ENCODE measurements around the gene CLDN24.
A peak's percentile ranks its signal among the peaks of the same experiment; 100 is the strongest.
"Not testable (repeated sequence)": the region's sequence is repeated elsewhere in the genome, so short reads cannot be mapped to it uniquely, and the experiment has no call there.

CLDN24 gene

DNA sequence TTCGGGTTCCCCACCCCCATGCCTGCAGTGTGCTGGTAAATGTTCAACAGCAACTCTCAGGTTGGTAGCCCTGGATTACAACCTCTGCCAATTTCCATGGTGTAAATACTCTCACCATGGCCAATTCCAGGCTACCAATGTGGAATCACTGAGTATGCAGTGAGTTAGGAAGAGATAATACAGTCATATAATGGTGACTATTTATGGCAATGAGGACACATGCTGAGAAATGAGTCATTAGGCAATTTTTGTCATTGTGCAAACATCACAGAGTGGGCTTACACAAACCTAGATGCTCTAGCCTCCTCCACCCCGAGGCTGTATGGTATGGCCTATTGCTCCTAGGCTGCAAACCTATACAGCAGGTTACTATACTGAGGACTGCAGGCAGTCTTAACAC is 4.6 kb upstream of the CLDN24 start:
- peak; percentile 40 for DNase-seq
- TF ChIP-seq, protein P1, sequence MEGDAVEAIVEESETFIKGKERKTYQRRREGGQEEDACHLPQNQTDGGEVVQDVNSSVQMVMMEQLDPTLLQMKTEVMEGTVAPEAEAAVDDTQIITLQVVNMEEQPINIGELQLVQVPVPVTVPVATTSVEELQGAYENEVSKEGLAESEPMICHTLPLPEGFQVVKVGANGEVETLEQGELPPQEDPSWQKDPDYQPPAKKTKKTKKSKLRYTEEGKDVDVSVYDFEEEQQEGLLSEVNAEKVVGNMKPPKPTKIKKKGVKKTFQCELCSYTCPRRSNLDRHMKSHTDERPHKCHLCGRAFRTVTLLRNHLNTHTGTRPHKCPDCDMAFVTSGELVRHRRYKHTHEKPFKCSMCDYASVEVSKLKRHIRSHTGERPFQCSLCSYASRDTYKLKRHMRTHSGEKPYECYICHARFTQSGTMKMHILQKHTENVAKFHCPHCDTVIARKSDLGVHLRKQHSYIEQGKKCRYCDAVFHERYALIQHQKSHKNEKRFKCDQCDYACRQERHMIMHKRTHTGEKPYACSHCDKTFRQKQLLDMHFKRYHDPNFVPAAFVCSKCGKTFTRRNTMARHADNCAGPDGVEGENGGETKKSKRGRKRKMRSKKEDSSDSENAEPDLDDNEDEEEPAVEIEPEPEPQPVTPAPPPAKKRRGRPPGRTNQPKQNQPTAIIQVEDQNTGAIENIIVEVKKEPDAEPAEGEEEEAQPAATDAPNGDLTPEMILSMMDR (IDR thresholded peaks at IDR 0.05; ENCODE audit: low read depth, low read length, missing control alignments) = no peak
- Histone ChIP-seq H3K27me3 (replicated peaks) (no peaks in the 10 kb centered on the region), H3K27ac (no peak overlapping the region), H3K36me3 (replicated peaks) (no peaks in the 10 kb centered on the region), H3K4me3 (ENCODE audit: low read depth, low read length) (no peak overlapping the region)
- in situ Hi-C loops (cut with HindIII; ENCODE audit: low pct_ligation_motif_present, low sequenced_read_pairs) = no loop called here

DNA sequence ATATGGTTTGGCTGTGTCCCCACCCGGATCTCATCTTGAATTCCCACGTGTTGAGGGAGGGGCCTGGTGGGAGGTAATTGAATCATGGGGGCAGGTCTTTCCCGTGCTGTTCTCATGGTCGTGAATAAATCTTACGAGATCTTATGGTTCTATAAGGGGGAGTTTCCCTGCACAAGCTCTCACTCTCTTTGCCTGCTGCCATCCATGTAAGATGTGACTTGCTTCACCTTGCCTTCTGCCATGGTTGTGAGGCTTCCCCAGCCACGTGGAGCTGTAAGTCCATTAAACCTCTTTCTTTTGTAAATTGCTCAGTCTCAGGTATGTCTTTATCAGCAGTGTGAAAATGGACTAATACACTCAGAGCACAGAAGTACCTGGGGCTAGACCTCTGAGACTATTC is 4.2 kb upstream of the CLDN24 start:
- in situ Hi-C loops (cut with HindIII; ENCODE audit: low pct_ligation_motif_present, low sequenced_read_pairs); H3K36me3 ChIP-seq (replicated peaks); H3K27ac ChIP-seq; H3K4me3 ChIP-seq (ENCODE audit: low read depth, low read length); H3K27me3 ChIP-seq (replicated peaks); DNase-seq: not testable (repeated sequence)

DNA sequence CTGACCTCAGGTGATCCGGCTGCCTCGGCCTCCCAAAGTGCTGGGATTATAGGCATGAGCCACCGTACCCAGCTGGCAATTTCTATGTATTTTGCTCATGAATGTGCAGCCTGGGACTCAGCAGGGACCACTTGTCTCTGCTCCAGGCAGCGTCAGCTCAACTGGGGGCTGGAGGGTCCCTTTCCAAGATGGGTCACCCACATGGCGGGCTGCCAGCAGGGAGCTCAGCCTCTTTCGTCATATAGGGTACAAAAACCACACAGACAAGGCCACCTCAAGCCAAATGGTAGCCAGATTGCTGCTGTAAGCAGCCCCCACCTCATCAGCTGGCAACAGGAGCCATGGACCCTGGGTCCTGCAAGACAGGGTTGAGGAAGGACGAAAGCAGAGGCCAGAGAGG is 2.4 kb upstream of the CLDN24 start:
- in situ Hi-C loops (cut with HindIII; ENCODE audit: low pct_ligation_motif_present, low sequenced_read_pairs) = no loop called here
- TF ChIP-seq, protein P1 (IDR thresholded peaks at IDR 0.05; ENCODE audit: low read depth, low read length, missing control alignments) = no peak

DNA sequence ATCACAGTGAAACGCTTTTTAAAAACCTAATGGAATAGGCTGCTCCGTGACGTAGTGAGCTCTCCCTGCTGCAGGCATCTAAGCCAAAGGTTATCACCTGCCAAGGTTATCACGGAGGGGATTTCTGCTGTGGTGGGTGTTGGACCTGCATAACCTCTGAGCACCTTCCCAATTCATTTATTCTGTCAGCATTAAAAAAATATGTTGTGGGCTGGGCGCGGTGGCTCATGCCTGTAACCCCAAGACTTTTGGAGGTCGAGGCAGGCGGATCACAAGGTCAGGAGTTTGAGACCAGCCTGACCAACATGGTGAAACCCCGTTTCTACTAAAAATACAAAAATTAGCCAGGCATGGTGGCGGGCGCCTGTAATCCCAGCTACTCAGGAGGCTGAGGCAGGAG is 1.8 kb upstream of the CLDN24 start:
- H3K36me3 ChIP-seq (replicated peaks); in situ Hi-C loops (cut with HindIII; ENCODE audit: low pct_ligation_motif_present, low sequenced_read_pairs); H3K27me3 ChIP-seq (replicated peaks); H3K27ac ChIP-seq; H3K4me3 ChIP-seq (ENCODE audit: low read depth, low read length); DNase-seq: not testable (repeated sequence)

More for the DNA sequence above, 2.4 kb upstream of the CLDN24 start:
- Histone ChIP-seq H3K27ac (no peak overlapping the region), H3K4me3 (ENCODE audit: low read depth, low read length) (no peak overlapping the region), H3K27me3 (replicated peaks) (no peaks in the 10 kb centered on the region), H3K36me3 (replicated peaks) (no peaks in the 10 kb centered on the region)
- DNase-seq = no peak

GRCh38 chr4:183323295-183323694 is 1.1 kb upstream of the CLDN24 start:
- no peaks in the 10 kb centered on the region for H3K27me3 ChIP-seq (replicated peaks)
- H3K27ac ChIP-seq = no peak overlapping the region
- H3K4me3 ChIP-seq (ENCODE audit: low read depth, low read length) = no peak overlapping the region
- in situ Hi-C loops (cut with HindIII; ENCODE audit: low pct_ligation_motif_present, low sequenced_read_pairs) = no loop called here
- TF ChIP-seq, protein P1 (IDR thresholded peaks at IDR 0.05; ENCODE audit: low read depth, low read length, missing control alignments) = no peak
- H3K36me3 ChIP-seq (replicated peaks) = no peaks in the 10 kb centered on the region
- DNase-seq = no peak

DNA sequence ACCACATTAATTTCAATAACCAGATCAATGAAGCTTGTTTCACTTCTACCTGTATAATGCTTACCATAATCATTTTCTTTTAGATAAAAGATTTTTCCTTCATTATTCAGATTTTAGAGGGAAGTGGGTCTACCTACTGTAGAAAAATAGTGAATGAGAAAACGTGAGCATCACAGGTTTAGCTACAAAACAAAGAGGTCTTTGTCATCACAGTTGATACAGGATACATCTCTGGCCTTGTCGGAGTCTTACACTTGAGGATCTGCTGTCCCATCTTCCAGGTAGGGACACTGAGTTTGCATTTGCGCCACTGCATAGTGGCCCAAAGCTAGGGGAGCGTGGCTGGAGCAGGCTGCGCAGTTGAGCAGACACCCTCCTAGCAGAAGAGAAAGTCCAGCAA is 710 bp downstream of the CLDN24 start:
- in situ Hi-C loops (cut with HindIII; ENCODE audit: low pct_ligation_motif_present, low sequenced_read_pairs) = no loop called here
- Histone ChIP-seq H3K36me3 (replicated peaks) (no peaks in the 10 kb centered on the region), H3K27me3 (replicated peaks) (no peaks in the 10 kb centered on the region), H3K4me3 (ENCODE audit: low read depth, low read length) (no peak overlapping the region), H3K27ac (no peak overlapping the region)
- DNase-seq = no peak
- TF ChIP-seq, protein P1 (IDR thresholded peaks at IDR 0.05; ENCODE audit: low read depth, low read length, missing control alignments) = no peak

DNA sequence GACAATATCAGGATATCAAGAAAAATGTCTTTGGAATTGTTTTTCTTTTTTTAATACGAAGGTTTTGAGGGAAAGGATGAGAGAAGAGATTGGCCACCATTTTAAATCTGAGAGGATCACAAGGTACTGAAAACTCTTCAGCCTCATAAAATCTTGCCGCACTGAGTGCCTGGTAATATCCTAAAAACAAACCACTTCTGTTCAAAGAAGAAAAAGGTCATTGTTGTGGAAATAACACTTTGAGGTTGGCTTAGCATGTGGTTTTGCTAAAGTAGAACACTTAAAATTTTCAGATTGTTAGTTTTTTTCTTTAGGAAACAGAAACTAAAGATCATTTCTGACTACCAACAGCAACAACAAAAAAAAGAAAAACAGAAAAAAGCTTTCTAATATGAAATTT is 1.1 kb downstream of the CLDN24 start:
- TF ChIP-seq, protein P1 (IDR thresholded peaks at IDR 0.05; ENCODE audit: low read depth, low read length, missing control alignments) = no peak
- in situ Hi-C loops (cut with HindIII; ENCODE audit: low pct_ligation_motif_present, low sequenced_read_pairs) = no loop called here

More for the DNA sequence above, 1.1 kb downstream of the CLDN24 start:
- Histone ChIP-seq H3K4me3 (ENCODE audit: low read depth, low read length) (no peak overlapping the region), H3K36me3 (replicated peaks) (peaks cover 3% of the 10 kb centered on the region), H3K27ac (no peak overlapping the region), H3K27me3 (replicated peaks) (no peaks in the 10 kb centered on the region)
- no peak for DNase-seq
